ENCODE results near the gene MYH11.

GRCh38 chr16:15788846-15789239, 68.0 kb downstream of the MYH11 start:
- no peak for TF ChIP-seq CTCF (IDR thresholded peaks at IDR 0.05)
- TF ChIP-seq ZFX (IDR thresholded peaks at IDR 0.05; ENCODE audit: borderline replicate concordance), result no peak
